ENCODE measurements around the gene NRARP.

DNA sequence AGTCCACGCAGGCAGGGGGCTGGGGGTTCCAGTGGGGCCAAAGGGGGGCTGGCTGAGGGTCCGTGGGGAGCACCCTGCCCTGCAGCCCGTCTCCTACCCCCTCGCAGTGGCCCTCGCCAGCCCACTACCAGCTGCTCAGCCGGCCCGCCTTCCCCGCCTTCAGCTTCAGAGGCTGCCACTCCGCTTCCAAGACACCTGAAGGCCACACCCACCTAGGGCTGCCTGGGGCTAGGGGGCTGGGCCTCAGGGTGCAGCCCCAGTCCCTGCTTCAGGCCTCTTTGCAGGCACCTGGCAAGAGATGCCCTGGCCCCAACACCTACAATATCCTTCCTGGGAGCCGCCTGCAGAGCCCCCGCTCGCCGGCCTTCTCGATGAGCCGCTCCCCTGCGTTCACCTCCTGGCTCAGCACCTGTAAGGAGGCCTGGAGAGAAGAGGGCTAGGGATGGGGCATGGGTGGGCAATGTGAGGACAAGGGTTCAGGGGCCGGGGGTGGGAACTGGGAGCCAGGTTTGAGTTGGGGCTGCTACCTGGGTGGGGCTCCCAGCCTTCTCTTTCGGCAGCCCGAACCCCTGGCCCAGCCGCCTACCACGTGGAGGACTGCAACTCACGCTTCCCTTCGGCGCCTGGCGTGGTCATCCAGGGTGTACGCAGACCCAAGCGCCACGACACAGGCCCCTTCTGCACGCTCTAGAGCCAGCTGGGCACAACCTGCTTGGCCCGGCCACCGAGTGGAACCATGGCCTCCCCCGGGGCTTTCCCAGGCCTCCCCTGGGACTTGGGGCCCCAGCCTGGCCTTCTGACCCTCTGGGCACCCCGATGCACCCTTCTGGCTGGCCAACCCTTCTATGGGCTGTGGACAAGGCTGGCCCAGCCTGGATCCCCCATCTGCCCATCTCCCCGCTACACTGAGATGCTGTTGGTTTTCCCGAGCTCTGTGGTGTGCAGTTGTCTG, 49.2 kb downstream of the NRARP start:
- TF ChIP-seq, protein P1, sequence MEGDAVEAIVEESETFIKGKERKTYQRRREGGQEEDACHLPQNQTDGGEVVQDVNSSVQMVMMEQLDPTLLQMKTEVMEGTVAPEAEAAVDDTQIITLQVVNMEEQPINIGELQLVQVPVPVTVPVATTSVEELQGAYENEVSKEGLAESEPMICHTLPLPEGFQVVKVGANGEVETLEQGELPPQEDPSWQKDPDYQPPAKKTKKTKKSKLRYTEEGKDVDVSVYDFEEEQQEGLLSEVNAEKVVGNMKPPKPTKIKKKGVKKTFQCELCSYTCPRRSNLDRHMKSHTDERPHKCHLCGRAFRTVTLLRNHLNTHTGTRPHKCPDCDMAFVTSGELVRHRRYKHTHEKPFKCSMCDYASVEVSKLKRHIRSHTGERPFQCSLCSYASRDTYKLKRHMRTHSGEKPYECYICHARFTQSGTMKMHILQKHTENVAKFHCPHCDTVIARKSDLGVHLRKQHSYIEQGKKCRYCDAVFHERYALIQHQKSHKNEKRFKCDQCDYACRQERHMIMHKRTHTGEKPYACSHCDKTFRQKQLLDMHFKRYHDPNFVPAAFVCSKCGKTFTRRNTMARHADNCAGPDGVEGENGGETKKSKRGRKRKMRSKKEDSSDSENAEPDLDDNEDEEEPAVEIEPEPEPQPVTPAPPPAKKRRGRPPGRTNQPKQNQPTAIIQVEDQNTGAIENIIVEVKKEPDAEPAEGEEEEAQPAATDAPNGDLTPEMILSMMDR (IDR thresholded peaks at IDR 0.05): no peak
- no peak for TF ChIP-seq EP300 (IDR thresholded peaks at IDR 0.05)
- TF ChIP-seq POLR2A (IDR thresholded peaks at IDR 0.05): no peak

All from sigmoid colon (tissue), 4 donors.